NCI-H226 (cell line): Measurements from ENCODE around the gene SAMD4A.

Experiments
- DNase-seq: peaks from one replicate; pipeline ENCODE4 v3.0.0-alpha.2; 2015

Gene SAMD4A

DNA sequence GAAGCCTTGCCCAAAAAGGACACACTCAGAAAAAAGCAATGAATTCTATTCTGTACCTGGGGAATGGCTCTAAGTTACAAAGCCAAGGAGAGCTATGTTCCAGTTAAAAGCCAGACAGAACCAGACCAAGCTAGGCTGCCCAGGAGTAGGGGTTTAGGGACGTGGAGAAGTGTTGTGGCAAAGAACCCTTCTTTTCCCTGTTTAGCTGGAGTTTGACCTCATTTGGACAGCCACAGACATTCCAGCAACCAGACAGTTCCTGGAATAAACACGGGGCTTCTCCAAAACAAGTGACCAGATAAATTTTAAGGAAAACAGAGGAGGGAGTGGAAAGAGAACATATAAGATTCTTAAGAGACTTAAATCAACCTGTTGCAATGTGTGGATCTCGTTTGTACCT lies 273.4 kb downstream of the SAMD4A start:
- DNase-seq = no peak

DNA sequence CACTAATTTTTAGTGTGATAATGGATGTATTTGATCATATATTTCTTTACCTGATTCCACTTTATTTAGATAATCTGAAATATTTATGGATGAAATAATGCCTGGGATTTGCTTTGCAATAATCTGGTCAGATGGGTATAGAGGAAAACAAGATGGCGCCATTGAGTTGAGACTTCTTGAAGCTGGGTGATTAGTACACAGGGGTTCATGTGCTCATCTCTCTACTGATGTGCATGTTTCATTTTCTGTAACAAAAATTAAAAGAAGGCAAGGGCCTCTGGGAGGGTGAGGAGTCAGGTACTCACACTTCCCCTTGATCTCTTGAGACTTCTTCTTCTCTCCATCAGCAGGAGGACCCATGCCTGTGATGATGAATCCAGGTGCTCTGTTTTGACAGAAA lies 273.9 kb downstream of the SAMD4A start:
- DNase-seq = no peak
